Measurements from ENCODE around the gene PCDH9.

DNA sequence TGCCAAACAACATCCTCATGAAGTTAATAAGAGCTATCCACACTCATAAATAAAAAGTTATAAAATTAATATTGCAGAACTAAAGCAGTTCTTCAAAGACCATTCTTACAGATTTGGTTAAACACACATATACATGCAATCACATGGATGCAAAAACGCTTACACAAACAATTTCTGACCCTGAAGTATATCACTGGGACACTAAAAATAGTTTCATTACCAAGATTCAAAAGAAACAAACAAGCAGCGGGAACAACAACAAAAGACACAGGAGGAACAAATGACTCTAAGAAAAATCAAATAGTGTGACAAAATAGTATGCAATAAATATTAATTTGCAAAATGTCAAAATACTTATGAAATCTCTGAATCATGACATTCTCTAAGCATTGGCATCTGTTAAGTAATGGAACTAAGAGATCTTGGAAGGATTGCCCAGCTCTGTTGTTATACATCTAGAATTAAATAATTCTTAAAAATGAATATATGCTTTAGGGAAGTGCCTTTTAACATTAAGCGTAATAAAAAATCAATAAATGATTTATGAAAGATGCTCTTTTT lies 132.2 kb downstream of the PCDH9 start:
- no peak for TF ChIP-seq POLR2AphosphoS5 (IDR thresholded peaks at IDR 0.05; ENCODE audit: low read depth, low read length)
- TF ChIP-seq TAF1 (IDR thresholded peaks at IDR 0.05; ENCODE audit: borderline replicate concordance, low read depth, low read length): no peak
